Nephron progenitor cell (in vitro differentiated cells): ENCODE results near the gene RSPH1.

Experiments used
- DNase-seq: peaks from one replicate; pipeline ENCODE4 v3.0.0; 2021
- H3K27ac Mint-ChIP-seq: 2 replicates; pipeline ENCODE4 v1.8.0; 2021; ENCODE audit warnings: mild to moderate bottlenecking, moderate library complexity, mixed read lengths
- H3K27me3 Mint-ChIP-seq: 2 replicates; pipeline ENCODE4 v1.8.0; 2021; ENCODE audit warnings: mild to moderate bottlenecking, low read depth, mixed read lengths; ENCODE audit not compliant: poor library complexity
- H3K36me3 Mint-ChIP-seq: 2 replicates; pipeline ENCODE4 v1.8.0; 2021; ENCODE audit warnings: low read depth, mixed read lengths
- H3K4me1 Mint-ChIP-seq: 2 replicates; pipeline ENCODE4 v1.8.0; 2021; ENCODE audit warnings: mixed read lengths
- H3K4me3 Mint-ChIP-seq: 2 replicates; pipeline ENCODE4 v1.8.0; 2021; ENCODE audit warnings: mild to moderate bottlenecking, moderate library complexity, mixed read lengths
- H3K9me3 Mint-ChIP-seq: 2 replicates; pipeline ENCODE4 v1.8.0; 2021; ENCODE audit warnings: mild to moderate bottlenecking, moderate library complexity, mixed read lengths
- TF ChIP-seq, protein P1 (sequence below): fragments of 200-600 bp; sonication (generic); IDR thresholded peaks from 2 replicates; pipeline ENCODE4 v1.5.0; 2021; ENCODE audit warnings: antibody characterized with exemption

RSPH1 gene

DNA sequence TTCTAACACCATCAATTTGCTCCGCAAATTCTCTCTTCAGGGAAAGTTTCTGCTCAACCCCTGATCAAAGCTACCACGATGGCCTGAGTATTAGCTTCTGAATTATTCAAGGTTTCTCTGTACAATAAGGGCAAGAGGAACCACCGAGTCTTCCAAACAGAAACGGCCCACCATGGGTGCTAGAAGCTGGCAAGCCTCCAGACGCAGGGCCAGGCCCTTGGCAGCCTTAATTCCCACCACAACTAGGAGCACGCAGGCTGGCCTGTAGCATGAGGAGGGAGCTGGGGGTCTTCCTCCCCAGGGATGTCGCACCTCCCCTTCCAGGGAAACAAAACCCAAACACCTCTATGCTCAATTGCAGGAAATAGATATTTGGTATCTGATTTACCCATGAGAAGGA lies 11.1 kb downstream of the RSPH1 start:
- Mint-ChIP-seq H3K9me3 (no peaks in the 10 kb centered on the region), H3K27me3 (peaks cover 37% of the 10 kb centered on the region), H3K36me3 (no peaks in the 10 kb centered on the region), H3K27ac (no peak overlapping the region), H3K4me3 (no peak overlapping the region), H3K4me1 (no peaks in the 10 kb centered on the region)
- DNase-seq, result no peak
- TF ChIP-seq, protein P1, sequence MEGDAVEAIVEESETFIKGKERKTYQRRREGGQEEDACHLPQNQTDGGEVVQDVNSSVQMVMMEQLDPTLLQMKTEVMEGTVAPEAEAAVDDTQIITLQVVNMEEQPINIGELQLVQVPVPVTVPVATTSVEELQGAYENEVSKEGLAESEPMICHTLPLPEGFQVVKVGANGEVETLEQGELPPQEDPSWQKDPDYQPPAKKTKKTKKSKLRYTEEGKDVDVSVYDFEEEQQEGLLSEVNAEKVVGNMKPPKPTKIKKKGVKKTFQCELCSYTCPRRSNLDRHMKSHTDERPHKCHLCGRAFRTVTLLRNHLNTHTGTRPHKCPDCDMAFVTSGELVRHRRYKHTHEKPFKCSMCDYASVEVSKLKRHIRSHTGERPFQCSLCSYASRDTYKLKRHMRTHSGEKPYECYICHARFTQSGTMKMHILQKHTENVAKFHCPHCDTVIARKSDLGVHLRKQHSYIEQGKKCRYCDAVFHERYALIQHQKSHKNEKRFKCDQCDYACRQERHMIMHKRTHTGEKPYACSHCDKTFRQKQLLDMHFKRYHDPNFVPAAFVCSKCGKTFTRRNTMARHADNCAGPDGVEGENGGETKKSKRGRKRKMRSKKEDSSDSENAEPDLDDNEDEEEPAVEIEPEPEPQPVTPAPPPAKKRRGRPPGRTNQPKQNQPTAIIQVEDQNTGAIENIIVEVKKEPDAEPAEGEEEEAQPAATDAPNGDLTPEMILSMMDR, result no peak

DNA sequence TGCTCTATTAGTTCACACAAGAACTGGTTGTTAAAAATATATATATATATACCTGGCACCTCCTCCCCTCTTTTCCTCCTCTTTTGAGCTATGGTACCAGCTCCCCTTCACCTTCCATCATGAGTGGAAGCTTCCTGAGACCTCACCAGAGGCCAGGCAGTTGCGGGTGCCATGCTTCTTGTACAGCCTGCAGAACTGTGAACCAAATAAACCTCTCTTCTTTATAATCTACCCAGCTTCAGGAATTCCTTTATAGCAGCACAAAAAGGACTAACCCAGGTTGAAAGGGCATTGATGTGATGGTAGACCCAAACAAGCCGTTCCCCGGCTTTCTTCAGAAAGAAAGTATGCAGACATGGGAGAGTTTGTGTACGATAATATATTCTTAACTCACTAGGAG lies 14.9 kb downstream of the RSPH1 start:
- Mint-ChIP-seq H3K27ac (no peak overlapping the region), H3K36me3 (no peaks in the 10 kb centered on the region), H3K9me3 (no peaks in the 10 kb centered on the region), H3K27me3 (peaks cover 11% of the 10 kb centered on the region), H3K4me3 (no peak overlapping the region), H3K4me1 (peaks cover 4% of the 10 kb centered on the region)
- TF ChIP-seq, protein P1, result no peak
- DNase-seq, result no peak

DNA sequence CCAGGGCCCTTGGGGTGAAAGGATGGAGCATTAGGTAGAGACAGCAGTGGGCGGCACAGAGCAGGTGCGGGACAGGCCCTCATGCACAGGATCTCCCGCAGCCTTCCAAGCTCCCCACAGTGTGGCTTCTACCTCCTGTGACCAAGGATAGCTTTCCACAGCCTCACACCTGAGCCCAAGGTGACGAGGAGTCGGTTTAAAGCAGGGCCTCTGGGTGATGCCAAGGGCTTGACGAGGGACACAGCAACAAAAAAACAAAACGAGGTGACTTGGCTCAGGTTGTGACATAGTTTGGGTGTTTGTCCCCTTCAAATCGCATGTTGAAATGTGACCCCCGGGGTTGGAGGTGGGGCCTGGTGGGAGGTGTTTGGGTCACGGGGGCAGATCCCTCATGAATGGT lies 15.3 kb downstream of the RSPH1 start:
- Mint-ChIP-seq H3K4me3 (no peak overlapping the region), H3K27ac (no peak overlapping the region), H3K9me3 (no peaks in the 10 kb centered on the region), H3K36me3 (no peaks in the 10 kb centered on the region), H3K27me3 (peaks cover 7% of the 10 kb centered on the region), H3K4me1 (peaks cover 4% of the 10 kb centered on the region)
- TF ChIP-seq, protein P1, result no peak
- no peak for DNase-seq

DNA sequence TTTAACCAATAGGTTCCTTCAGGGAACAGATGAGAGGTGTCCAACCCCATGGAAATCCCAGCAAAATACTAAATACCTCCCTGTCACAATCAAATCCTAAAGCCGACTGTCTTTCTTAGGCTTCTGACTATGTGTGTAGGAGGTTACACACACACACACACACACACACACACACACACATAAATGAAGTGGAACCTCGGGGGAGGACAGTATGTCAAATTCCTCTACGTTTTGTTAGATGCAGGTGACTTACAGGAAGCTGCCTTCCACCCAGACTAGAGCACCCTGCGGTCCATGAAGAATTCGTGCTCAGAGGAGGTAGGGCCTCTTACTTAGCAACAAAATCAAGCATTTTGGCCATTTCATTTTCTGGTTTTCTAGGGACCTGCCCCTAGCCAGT lies 16.4 kb downstream of the RSPH1 start:
- Mint-ChIP-seq H3K36me3 (no peaks in the 10 kb centered on the region), H3K9me3 (no peaks in the 10 kb centered on the region), H3K4me3 (no peak overlapping the region), H3K27ac (no peak overlapping the region), H3K4me1 (peaks cover 8% of the 10 kb centered on the region), H3K27me3 (peaks cover 11% of the 10 kb centered on the region)
- TF ChIP-seq, protein P1, result no peak
- DNase-seq, result no peak

DNA sequence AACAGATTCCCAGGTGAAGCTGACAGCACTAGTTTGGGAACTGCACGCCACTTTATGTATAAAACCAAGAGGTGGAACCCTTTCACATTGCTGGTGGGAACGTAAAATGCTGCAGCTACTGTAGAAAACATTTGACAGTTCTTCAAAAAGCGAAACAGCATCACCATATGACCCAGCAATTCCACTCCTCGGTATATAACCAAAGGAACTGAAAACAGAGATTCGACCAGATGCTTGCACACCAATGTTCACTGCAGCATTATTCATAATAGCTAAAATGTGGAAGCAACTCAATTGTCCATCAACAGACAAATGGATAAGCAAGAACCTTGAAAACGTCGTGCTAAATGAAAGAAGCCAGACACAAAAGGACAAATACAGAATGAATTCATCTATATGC lies 17.5 kb downstream of the RSPH1 start:
- no peak overlapping the region for H3K27ac Mint-ChIP-seq
- H3K4me1 Mint-ChIP-seq, result peaks cover 19% of the 10 kb centered on the region
- H3K9me3 Mint-ChIP-seq, result no peaks in the 10 kb centered on the region
- H3K27me3 Mint-ChIP-seq, result peaks cover 19% of the 10 kb centered on the region
- H3K4me3 Mint-ChIP-seq, result no peak overlapping the region
- TF ChIP-seq, protein P1, result no peak
- no peaks in the 10 kb centered on the region for H3K36me3 Mint-ChIP-seq
- no peak for DNase-seq

DNA sequence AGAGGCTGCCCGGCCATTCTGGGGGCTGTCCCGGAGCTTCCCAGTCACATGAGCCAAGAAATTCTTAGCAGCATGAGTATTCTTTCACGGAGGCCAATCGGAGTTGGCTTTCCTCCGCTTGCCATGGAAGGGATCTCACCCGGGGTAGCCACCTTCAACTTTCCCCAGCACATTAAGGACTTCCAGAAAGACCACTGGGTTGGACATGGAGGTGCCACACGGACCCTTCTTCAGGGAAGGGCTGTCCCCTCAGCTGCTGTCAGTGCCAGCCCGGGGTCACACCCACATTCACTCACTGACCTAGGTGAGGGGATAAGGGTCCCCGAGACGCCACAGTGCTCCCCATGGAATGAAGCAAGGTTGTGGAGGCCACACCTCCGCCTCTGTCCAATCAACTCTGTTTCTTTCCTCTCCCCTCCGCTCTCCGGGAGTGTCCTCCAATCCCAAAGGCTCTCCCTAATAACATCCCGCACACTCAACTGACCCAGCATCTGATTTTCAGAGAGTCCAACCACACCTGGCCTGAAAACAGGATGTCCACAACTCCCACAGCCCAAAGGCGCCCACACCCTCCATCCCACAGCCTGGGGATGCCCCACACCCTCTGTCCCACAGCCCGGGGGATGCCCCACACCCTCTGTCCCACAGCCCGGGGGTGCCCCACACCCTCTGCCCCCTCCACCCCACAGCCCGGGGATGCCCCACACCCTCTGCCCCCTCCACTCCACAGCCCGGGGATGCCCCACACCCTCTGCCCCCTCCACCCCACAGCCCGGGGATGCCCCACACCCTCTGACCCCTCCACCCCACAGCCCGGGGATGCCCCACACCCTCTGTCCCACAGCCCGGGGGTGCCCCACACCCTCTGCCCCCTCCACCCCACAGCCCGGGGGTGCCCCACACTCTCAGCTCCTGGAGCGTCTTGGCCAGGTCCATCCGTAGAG lies 19.4 kb downstream of the RSPH1 start:
- Mint-ChIP-seq H3K9me3 (no peaks in the 10 kb centered on the region), H3K27me3 (peaks cover 23% of the 10 kb centered on the region)
- DNase-seq, result no peak

More for the DNA sequence above, 19.4 kb downstream of the RSPH1 start:
- H3K4me1 Mint-ChIP-seq, result peaks cover 31% of the 10 kb centered on the region
- no peak overlapping the region for H3K4me3 Mint-ChIP-seq
- TF ChIP-seq, protein P1, result no peak
- H3K27ac Mint-ChIP-seq, result no peak overlapping the region
- H3K36me3 Mint-ChIP-seq, result no peaks in the 10 kb centered on the region
